Fibroblast of pulmonary artery (primary cell): Measurements from ENCODE around the gene CSK.

ENCODE experiments used
- DNase-seq: peaks from one replicate; pipeline ENCODE4 v3.0.0-alpha.2; 2010; ENCODE audit warnings: low read depth
- H3K4me3 ChIP-seq: replicated peaks from 2 replicates; pipeline ENCODE4 v1.5.1; 2011; ENCODE audit warnings: low read depth, mild to moderate bottlenecking, control low read depth, low read length, moderate library complexity
- TF ChIP-seq, protein P1 (sequence below): IDR thresholded peaks from 2 replicates; pipeline ENCODE4 v1.5.1; 2011; ENCODE audit warnings: mild to moderate bottlenecking, control low read depth, low read length, inconsistent platforms; ENCODE audit errors: missing control alignments

Gene CSK

DNA sequence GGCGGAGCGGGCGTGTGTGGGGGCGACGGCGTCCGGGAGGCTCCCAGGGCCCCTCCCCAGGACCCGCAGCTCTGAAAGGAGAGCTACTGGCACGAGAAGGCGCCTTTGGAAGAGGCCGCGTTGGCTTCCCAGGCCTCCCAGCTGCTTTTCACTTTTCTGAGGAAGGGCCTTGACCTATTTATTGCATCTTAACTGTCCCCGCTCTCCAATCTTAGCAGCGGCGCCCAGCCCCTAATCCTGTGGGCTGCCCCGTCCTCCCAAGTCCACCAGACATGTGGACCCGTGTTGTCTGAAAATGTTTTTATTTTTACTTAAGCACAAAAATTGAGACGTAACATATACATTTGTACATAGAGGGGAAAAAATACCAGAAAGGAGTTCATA lies 61.6 kb downstream of the CSK start:
- no peak for DNase-seq
- H3K4me3 ChIP-seq = peak overlapping the region; percentile 66
- TF ChIP-seq, protein P1, sequence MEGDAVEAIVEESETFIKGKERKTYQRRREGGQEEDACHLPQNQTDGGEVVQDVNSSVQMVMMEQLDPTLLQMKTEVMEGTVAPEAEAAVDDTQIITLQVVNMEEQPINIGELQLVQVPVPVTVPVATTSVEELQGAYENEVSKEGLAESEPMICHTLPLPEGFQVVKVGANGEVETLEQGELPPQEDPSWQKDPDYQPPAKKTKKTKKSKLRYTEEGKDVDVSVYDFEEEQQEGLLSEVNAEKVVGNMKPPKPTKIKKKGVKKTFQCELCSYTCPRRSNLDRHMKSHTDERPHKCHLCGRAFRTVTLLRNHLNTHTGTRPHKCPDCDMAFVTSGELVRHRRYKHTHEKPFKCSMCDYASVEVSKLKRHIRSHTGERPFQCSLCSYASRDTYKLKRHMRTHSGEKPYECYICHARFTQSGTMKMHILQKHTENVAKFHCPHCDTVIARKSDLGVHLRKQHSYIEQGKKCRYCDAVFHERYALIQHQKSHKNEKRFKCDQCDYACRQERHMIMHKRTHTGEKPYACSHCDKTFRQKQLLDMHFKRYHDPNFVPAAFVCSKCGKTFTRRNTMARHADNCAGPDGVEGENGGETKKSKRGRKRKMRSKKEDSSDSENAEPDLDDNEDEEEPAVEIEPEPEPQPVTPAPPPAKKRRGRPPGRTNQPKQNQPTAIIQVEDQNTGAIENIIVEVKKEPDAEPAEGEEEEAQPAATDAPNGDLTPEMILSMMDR = no peak

DNA sequence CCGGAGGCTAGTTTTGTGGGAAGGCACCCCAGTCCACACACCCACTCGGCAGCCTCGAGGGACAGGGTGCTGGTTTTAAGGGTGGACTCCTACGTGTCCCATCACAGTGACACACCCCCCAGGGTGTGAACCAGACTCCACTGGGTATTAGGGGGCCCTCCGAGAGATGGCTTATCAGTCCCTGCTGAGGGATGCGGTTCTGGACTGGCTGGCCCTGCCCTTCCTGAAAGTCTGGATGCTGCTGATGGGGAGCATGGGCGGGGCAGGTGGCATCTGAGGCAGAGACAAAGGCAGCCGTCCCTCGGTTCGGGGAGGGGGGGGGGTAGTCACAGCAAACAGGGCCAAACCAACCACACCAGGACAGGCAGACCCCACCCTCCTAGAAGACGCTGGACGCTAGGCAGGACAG lies 62.0 kb downstream of the CSK start:
- peak overlapping the region; percentile 66 for H3K4me3 ChIP-seq
- TF ChIP-seq, protein P1 = no peak
- no peak for DNase-seq

DNA sequence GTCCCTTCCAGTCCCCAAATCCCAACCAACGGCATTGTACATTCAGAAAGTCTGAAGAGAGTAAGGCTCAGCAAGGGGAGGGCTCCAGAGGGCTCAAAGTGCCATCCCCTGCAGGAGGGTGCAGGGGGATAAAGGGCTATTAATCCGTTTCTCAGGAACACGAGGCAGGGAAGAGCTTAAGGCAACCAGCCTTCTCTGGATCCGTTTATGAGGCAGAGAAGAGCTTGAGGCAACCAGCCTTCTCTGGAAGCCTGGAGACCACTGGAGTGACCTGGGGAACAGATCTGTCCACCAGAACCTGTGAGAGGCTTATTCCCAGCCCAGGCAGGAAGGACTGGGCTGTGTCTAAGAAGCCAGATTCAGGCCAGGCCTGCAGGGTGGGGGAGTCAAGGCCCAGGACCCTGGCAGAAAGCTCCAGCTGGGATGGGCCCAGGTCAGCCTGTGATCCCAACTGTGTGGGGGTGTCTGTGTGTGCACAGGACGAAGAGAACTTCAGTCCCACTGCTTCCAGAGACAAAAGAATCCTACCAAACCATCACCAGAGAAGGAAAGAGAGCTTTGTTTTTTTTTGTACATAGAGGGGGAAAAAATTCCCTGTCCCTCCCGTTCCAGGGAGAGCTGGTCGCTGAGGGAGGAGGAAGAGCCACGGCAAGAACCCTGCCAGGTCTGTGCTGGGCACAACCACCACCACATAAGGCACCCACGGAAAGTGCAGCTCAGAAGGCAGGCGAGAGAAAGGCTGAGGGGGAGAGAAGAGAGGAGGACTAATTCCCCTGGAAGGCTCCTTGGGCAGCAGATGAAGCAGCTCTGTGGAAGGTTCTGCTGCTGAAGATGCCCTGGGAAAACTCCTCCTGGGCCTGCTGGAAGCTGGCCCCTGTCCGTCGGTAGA lies 62.7 kb downstream of the CSK start:
- H3K4me3 ChIP-seq = no peak overlapping the region
- DNase-seq = no peak
- TF ChIP-seq, protein P1 = no peak

DNA sequence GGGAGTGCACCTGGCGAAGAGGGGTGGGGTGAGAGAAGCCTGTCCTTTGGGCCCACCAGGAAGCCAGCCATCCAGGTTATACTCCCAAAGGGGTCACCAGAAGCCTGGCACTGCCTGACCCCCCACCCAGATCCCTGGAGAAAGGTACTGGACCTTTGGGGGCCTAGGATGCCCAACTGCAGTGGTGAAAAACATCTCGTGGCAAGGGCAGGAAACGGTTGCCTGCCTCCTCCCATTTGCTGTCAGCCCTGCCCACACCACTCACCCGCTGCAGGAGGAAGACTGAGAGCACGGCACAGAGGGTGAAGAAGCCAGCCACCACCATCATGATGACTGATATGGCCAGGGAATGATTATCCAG lies 63.3 kb downstream of the CSK start:
- TF ChIP-seq, protein P1 = no peak
- DNase-seq = no peak
- H3K4me3 ChIP-seq = no peak overlapping the region

DNA sequence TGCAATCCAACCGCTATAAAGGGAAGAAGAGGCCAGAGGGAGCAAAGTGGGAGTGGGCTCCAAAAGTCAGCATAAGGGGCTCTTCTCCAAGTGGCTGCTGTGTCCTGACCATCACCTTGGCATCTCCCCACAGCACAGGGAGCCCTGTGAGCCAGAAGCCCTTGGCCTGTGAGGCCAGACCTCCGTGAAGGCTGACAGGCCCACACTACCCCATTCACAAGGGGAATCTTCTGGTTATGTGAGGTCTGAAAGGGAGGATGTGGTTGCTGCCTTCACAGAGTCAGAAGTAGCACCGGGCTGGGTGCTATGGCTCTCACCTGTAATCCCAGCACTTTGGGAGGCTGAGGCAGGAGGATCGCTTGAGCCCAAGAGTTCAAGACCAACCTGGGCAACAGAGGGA lies 63.7 kb downstream of the CSK start:
- no peak for DNase-seq
- H3K4me3 ChIP-seq = no peak overlapping the region
- TF ChIP-seq, protein P1 = no peak

DNA sequence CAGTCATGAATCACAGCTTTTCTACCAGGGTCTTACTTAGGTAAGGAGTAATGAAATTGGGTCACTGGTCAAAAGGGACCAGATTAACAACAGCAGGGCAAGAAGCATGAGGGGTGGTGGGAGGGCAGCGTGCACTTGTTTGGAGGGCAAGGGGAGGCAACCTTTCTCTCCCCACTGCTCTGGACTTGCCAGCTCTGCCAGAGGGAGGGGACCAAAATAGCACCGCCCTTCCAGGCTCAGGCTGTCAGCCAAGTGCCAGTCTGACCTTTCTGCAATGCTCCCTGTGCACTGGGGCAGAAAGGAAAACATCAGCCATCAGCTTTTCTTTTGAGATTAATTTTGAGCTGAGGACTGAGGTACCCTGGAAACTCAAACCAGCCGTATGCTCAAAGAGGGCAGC lies 65.6 kb downstream of the CSK start:
- TF ChIP-seq, protein P1 = no peak
- H3K4me3 ChIP-seq = no peak overlapping the region
- DNase-seq = no peak

DNA sequence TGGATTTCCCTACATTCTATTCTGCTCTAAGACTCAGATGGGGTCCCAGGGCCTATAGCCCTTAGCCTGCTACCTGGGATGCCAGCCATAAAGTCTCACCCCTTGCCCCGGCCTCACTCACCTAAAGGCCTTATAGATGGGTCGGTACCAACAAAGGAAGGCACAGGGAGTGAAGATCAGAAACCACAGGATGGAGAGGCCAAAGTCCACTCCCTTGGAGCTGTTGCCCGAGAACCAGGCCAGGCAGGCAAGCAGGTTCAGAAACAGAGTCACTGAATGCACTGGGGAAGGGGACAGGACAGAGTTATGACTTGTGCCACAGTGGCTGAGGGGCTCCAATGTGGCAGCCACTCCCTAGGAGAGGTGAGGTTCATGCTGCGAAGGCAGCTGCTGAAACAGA lies 68.5 kb downstream of the CSK start:
- H3K4me3 ChIP-seq = no peak overlapping the region
- TF ChIP-seq, protein P1 = no peak
- no peak for DNase-seq
